Body of pancreas (tissue), 4 donors: ENCODE data around the gene EFCAB14. TPM values are rescaled to one million over a fixed set of nuclear protein-coding genes. Genes with fewer than 3 reads are reported as not detected.

Source experiments
- ATAC-seq: fragments of 150-250 bp; one replicate; pipeline ENCODE4 v1.9.1; 2016
- DNase-seq, 4 donors: peaks; one replicate each; pipeline ENCODE4 v3.0.0-alpha.2; 2019
- H3K27ac ChIP-seq, 4 donors: fragments of 200-600 bp; sonication (generic); 1 replicate in 3 of 4; 2 replicates in 1 of 4; pipeline versions ENCODE4 v1.5.1 to v1.6.1; 2016 to 2019; ENCODE audit warnings: mild to moderate bottlenecking in 1 of 4, mixed read lengths in 1 of 4, moderate library complexity in 1 of 4
- H3K27me3 ChIP-seq, 2 donors: fragments of 200-600 bp; sonication (generic); one replicate each; pipeline ENCODE4 v1.6.0; 2016; ENCODE audit warnings: mild to moderate bottlenecking in 1 of 2
- H3K36me3 ChIP-seq, 2 donors: fragments of 200-600 bp; sonication (generic); replicated peaks in 1 of 2; 2 replicates each; pipeline ENCODE4 v1.5.1; 2016; ENCODE audit warnings: low read depth in 2 of 2; ENCODE audit not compliant: insufficient read depth in 1 of 2
- H3K4me1 ChIP-seq: fragments of 200-600 bp; sonication (generic); one replicate; pipeline ENCODE4 v1.6.0; 2016
- H3K4me3 ChIP-seq, 2 donors: fragments of 200-600 bp; sonication (generic); 1 replicate in 1 of 2; 2 replicates in 1 of 2; pipeline ENCODE4 v1.5.1; 2016 to 2019
- H3K9me3 ChIP-seq, 3 donors: fragments of 200-600 bp; sonication (generic); 1 replicate in 2 of 3; 2 replicates in 1 of 3; pipeline ENCODE4 v1.5.1; 2016
- CTCF ChIP-seq, 7 experiments: fragments of 450-650 bp in 4 of 7; fragments of 200-600 bp in 3 of 7; sonication (generic) in 3 of 7; IDR thresholded peaks; one replicate each; pipeline ENCODE4 v1.5.1; 2016 to 2019; ENCODE audit warnings: antibody characterized with exemption in 7 of 7
- POLR2A ChIP-seq, 3 donors: fragments of 450-650 bp; IDR thresholded peaks; one replicate each; pipeline ENCODE4 v1.6.1; 2016; ENCODE audit warnings: antibody characterized with exemption in 3 of 3, mild to moderate bottlenecking in 2 of 3
- WGBS, 2 donors: methylation state at CpG; one replicate each; pipeline ENCODE4 v1.1.5; 2017; 5-methylcytosine and 5-hydroxymethylcytosine counted together
- intact Hi-C: fragments of 100-400 bp; cut with DNase I; formaldehyde crosslinking; loops from one replicate; pipeline ENCODE4 v1.15.1; 2023
- total RNA-seq, 2 donors: library from RNA; depleted of rRNA; stranded (reverse); fragments of >200 nt; gene quantifications; one replicate each; pipeline ENCODE4 v1.1.0, GENCODE V29; 2016

Gene EFCAB14
- total RNA-seq, 2 donors from 2014 or later: 36.9 to 40.7 TPM

- Histone ChIP-seq H3K27ac (no peak overlapping the region), H3K9me3 (no peaks in the 10 kb centered on the region), H3K27me3 (no peaks in the 10 kb centered on the region), H3K36me3 (no peaks in the 10 kb centered on the region), H3K4me3 (no peak overlapping the region), H3K4me1 (peaks cover 12% of the 10 kb centered on the region)
- TF ChIP-seq CTCF (IDR thresholded peaks at IDR 0.05): no peak
- no peak for TF ChIP-seq POLR2A (IDR thresholded peaks at IDR 0.05)
- DNase-seq (no peak), ATAC-seq (no peak)
- intact Hi-C loops: no loop called here
Measured at GRCh38 chr1:46642115-46642680, 76.7 kb downstream of the EFCAB14 start.

GRCh38 chr1:46639547-46639946 is 79.4 kb downstream of the EFCAB14 start:
- WGBS, 2 donors: 84 to 97% methylated on average over 1 of the region's 1 CpG
- TF ChIP-seq CTCF (IDR thresholded peaks at IDR 0.05) (no peak), POLR2A (IDR thresholded peaks at IDR 0.05) (no peak)
- H3K27ac ChIP-seq: no peak overlapping the region
- no peak for DNase-seq
- peaks cover 0 to 8% of the 10 kb centered on the region in 2 donors for H3K36me3 ChIP-seq
- ATAC-seq: no peak
- H3K4me3 ChIP-seq: no peak overlapping the region
- intact Hi-C loops: no loop called here
- H3K9me3 ChIP-seq: no peaks in the 10 kb centered on the region
- H3K27me3 ChIP-seq: no peaks in the 10 kb centered on the region
- H3K4me1 ChIP-seq: peaks cover 12% of the 10 kb centered on the region

GRCh38 chr1:46638921-46639320 is 80.0 kb downstream of the EFCAB14 start:
- ATAC-seq: no peak
- Histone ChIP-seq H3K27ac (no peak overlapping the region), H3K36me3 (peaks cover 0 to 8% of the 10 kb centered on the region in 2 donors), H3K9me3 (no peaks in the 10 kb centered on the region), H3K27me3 (no peaks in the 10 kb centered on the region), H3K4me1 (peaks cover 12% of the 10 kb centered on the region), H3K4me3 (no peak overlapping the region)
- DNase-seq: no peak
- intact Hi-C loops: no loop called here
- TF ChIP-seq CTCF (IDR thresholded peaks at IDR 0.05) (no peak), POLR2A (IDR thresholded peaks at IDR 0.05) (no peak)

GRCh38 chr1:46637444-46638083 is 81.3 kb downstream of the EFCAB14 start:
- intact Hi-C loops: no loop called here
- Histone ChIP-seq H3K4me1 (peaks cover 5% of the 10 kb centered on the region), H3K4me3 (no peak overlapping the region), H3K9me3 (no peaks in the 10 kb centered on the region), H3K27ac (no peak overlapping the region), H3K36me3 (peaks cover 0 to 14% of the 10 kb centered on the region in 2 donors), H3K27me3 (no peaks in the 10 kb centered on the region)
- TF ChIP-seq CTCF (IDR thresholded peaks at IDR 0.05) (no peak), POLR2A (IDR thresholded peaks at IDR 0.05) (no peak)
- 35 to 39% methylated on average over 2 of the region's 2 CpGs for WGBS, 2 donors
- ATAC-seq: no peak
- DNase-seq: no peak

GRCh38 chr1:46635205-46635604 is 83.7 kb downstream of the EFCAB14 start:
- Histone ChIP-seq H3K4me3 (no peak overlapping the region), H3K9me3 (no peaks in the 10 kb centered on the region), H3K36me3 (peaks cover 0 to 18% of the 10 kb centered on the region in 2 donors), H3K27me3 (no peaks in the 10 kb centered on the region), H3K27ac (no peak overlapping the region), H3K4me1 (peaks cover 5% of the 10 kb centered on the region)
- ATAC-seq (no peak), DNase-seq (no peak)
- 96 to 100% methylated on average over 2 of the region's 2 CpGs for WGBS, 2 donors
- intact Hi-C loops: no loop called here
- TF ChIP-seq POLR2A (IDR thresholded peaks at IDR 0.05) (no peak), CTCF (IDR thresholded peaks at IDR 0.05) (no peak)
